Middle frontal gyrus (tissue), 1 donor: ENCODE results near the gene ADM.

Source experiments
- DNase-seq: peaks from one replicate; pipeline ENCODE4 v3.0.0-alpha.2; 2015; ENCODE audit warnings: low spot score; ENCODE audit errors: extremely low spot score

Gene ADM

DNA sequence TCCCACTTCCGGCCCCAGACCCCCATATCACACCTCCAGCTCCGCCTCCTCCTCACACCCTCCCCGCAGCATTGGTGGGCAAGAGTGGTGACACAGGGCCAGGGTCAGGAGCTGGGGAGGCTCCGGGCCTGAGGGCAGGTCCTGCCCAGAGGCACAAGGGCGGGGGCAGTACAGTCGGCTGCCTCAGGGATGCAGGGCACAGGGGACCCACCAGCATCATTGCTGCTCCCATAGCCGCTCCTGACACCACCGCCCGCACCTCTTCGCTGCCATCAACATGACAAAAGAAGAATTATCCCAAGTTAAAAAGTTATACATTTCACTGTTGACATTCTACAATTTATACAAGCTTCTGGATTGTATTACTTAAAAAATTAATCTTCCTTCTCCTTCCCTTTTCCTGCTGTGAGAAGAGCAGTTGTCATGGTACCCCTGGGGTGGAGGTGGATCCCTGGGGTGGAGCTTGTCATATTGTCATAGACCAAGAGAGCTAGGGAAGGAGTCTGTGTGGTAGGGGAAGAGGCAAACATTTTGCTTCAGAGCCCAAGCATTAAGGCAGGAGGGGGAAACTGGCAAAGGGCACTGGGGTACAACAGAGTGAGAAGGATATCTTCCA is 15.0 kb upstream of the ADM start:
- no peak for DNase-seq

DNA sequence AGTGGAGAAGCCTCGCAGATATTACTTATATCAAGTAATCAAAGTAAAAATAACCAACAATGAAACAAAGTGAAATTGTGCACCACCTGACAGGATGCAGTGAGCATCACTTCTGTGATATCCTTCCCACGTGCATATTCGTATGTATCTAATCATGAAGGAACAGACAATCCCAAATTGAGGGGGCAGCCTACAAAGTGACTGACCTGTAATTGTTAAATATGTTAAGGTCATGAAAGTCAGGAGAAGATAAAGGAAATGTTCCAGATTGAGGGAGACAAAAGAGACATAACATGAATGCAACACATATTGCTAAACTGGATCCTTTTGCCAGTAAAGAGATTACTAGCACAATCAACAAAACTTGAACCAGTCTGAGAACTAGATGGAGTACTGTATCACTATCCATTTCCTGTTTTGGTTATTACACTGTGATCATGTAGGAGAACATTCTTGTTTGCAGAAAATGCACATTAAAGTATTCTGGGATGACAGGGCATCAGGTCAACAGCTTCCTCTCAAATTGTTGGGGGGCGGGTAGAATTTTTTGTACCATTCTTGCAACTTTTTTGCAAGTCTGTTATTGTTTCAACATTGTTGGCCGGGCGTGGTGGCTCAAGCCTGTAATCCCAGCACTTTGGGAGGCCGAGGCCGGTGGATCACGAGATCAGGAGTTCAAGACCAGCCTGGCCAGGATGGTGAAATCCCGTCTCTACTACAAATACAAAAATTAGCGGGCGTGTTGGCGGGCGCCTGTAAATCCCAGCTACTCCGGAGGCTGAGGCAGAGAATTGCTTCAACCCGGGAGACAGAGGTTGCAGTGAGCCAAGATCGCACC is 12.9 kb upstream of the ADM start:
- DNase-seq: no peak

DNA sequence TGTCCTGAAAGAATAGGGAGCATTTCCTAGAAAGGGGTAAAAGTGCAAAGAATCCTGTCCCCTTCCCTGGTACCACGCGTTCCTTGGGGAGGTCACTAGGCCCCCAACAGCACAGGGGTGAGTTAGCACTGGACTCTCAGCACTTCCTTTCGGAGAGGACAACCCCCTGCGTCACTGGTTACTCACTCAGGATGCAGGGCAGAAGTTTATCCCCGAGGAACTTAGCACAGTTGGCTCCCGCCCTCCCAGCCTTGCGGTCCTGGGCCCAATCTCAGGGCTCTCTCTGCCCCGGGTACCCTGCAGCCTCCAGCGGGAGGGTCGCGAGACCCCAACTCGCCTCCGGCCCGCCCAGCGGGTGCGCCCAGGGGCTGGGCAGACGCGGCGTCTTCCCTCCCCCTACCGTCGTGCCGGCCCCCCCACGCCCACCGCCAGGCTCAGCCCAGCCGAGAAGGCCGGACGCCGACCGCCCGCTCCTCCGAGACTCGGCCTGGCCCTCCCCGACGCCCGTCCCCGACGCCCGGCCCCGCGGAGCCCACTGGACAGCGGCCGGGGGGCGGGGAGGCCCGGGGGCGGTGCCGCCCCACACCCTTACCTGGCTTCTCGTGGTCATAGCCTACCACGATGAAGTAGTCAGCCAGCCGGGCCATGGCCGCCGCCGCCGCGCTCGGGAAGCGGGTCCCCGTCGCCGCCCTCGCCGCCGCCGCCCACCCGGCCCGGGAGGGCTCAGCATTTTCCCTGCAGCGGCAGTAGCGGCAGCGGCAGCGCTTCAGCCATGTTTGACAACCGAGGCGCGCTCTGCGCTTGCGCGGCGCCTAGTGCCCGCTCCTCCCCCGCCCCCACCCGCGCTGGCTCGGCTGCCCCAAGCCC is 11.2 kb upstream of the ADM start, which contains the start of gene SBF2:
TSS of gene SBF2 (minus strand) at position 797 of the 867 bp plus-strand sequence. CDS start at position 647, 150 bp downstream.
- DNase-seq: peak; percentile 74

DNA sequence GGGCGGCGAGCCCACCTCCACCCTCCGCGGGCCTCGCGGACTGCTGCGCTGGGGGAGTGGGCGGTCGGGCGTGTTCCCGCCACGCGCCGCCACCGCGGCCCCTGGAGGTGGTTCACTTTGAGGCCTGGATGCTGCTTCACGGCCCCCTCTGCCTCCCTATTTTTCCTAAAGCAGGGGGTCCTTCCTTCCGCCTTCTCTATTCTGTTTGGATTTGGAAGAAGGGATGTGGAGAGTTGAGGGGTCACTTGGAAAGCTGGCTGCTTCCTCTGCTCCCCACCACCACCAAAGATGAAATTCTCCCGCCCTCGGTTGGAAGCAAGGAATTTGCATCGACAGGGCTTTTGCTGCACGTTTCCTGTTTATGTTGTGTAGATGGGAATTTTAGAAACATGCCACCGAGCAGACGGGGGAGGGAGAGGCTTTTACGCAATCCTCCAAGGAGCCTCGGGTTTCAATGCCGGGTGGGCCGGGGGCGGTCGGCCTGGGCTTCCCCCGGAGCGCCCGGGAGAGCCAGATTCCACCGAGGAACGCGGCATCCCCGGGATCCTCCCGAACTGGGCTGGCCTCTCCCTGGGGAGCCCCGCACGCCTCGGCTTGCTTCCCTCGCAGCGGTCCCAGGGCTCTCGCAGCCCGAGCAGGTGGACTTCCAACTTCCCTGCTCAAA is 10.5 kb upstream of the ADM start:
- no peak for DNase-seq

DNA sequence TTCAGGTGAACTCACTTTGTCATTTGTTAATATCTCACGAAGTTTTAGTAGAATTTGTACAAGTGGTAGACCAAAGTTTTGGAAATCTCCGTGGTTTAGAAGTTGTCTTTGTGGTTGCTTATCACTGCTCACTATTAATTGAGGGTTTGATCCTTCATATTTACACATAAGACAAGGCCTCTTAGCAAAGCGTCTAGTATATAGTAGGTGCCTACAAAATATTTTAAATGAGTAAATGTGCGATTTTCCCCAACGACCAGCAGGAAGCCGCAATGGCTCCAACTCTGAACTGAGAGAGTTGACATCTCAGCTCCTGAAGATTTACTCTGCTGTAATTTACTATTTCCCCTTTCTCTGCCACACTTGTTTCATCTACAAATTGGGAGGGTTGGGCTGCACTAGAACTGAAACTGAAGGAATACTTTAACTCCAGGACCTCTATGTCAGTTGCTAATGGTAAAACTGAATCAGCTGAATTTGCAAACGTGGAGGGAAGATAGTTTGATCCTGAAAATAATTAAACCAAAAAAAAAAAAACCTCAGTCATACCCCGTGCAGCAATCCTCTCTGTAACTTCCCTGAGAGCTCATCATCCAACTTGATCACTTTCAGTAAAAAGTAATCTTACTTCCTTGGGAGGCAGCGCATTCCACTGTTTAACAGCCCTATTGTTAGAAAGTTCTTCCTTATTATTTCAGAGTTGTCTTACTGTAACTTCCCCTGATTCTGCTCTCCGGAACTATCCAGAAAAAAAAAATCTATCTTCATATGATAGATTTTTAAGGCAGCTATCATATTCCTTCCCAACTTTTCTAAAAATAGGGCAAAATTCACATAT is 9.6 kb upstream of the ADM start:
- no peak for DNase-seq

DNA sequence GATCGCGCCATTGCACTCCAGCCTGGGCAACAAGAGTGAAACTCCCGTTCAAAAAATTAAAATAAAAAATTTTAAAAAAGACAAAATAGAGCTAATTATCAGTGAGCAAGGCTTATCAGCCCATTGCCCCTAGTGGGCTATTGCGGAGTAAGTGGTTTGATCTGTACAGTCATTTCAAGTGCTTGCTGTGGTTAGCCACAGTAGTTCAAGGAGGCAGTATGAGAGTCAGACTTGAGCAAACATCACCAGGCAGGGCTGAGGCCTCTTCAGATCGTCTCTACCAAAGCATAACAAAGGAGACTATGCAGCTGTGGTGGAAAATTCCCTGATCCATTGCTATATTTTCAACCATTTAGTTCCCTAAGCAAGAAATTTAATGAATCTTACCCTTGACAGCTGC is 6.5 kb upstream of the ADM start:
- no peak for DNase-seq

DNA sequence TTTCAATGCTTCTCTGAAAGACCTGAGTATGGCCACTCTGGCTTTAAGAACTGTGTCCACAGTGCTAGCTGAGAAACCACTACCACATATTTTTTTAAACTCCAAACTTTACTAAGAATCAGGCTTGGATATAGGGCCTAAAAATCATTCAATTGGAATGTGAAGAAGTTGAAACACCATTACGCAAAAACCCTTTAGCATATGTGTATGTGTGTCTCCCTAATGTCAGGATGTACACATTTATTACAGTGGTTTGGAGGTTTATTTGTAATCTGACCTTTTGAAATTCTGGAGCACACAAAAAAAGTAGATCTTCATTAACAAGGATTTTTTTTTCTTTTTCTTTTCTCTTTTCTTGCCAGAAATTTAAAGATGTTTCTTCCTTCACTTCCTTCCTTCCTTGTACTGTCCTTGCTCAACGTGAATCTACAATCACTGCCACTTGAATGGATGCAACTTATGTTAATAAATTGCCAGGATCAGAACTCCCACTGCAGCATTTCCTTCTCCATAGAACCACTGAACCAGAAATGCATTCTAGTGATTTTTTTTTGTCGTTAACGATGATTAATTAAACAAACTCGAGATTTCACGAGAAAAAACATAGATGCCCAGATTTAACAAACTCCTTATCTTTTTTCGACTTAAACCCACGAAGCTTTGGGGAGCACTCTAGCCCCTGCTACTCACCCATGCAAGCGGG is 3.1 kb upstream of the ADM start:
- DNase-seq: no peak

DNA sequence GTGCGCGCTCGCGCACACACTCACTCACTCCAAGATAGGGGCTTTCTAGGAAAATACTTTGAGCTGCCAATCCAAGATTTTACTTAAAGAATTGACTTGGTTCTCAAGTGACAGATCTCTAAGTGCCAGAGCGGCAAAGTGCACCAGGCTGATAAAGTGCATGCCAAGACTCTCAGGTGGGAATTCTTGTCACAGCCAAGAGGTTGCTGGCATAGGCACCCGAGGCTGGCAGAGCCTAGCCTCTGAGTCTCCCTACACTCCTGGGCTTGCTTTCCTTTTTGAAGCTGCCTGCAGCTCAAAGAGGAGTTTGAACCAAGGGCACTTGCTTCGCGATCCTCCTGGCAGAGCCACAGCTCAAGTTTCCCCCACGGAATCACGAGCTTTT is 2.5 kb upstream of the ADM start:
- no peak for DNase-seq

DNA sequence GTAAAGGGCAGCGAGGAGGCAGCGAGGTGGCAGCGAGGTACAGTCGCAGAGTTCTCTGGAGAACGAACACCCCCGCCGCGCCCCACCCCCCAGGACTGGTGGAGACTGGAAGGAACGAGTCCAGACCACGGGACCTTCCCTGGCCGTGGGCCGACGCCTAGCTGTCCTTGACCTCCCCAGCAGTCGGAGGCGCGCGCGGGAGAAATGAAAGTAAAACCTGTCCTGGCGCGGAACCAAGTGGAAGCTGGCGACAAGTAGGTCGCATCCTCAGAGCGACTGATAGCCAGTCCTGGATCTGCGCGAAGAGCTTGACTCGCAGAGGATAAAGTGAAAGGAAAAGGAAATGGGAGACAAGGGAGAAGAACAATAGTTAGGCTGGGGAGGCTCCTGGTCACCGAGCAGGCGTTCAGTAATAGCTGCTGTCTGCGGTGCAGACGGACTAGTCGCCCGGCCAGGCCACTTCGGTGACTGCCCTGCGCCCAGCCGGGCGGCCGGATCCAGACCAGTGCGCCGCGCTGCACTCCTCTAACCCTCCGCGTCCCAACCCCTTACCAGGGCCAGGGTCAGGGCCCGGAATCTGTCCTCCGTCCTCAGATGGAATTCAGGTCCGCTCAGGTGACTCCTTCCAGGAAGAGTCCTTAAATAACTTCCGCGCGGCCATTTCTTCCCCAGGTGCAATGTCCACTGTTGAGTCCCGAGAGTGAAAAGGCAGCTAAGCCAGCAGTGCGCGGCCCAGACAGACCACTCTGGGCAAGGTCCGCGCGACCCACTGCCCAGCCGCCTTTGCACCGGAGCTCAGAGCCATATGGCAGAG is 1.9 kb upstream of the ADM start:
- no peak for DNase-seq

DNA sequence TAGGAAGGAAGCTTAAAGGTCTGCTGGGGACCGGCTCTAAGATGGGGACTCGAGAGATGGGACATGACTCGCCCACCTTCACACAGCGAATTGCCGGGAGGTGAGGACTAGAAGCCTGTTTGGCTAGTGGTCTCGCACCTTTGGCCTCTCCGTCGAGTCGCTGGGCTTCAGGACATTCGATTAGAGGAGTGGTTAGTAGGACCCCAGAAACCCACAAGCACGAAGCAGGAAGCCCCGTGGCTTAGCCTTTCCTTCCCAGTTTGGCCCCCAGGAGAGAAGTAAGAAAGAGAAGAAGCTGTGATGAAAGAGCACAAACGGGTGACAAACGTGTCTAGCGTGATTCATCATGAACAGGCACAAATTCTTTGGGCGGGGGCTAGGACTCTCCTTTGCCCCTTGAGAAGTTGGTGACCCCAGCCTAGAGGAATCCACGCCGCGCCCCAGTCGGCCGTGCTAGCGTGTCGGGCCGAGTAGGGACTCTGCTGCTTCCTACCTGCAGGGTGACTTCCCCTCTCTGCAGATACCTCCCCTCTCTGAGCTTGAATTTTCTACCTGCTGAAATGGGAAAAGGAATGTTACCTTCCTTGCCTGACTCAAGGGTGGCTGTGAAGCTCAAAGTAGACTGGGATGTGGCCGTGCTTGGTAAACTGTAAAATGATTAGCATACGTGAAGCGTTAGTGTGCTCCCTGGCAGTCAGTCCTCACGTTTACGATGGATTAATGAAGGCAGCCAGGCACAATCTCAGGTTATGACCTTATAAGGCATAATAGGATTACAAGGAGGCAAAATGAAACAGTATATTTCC is 1.1 kb upstream of the ADM start:
- DNase-seq: no peak

DNA sequence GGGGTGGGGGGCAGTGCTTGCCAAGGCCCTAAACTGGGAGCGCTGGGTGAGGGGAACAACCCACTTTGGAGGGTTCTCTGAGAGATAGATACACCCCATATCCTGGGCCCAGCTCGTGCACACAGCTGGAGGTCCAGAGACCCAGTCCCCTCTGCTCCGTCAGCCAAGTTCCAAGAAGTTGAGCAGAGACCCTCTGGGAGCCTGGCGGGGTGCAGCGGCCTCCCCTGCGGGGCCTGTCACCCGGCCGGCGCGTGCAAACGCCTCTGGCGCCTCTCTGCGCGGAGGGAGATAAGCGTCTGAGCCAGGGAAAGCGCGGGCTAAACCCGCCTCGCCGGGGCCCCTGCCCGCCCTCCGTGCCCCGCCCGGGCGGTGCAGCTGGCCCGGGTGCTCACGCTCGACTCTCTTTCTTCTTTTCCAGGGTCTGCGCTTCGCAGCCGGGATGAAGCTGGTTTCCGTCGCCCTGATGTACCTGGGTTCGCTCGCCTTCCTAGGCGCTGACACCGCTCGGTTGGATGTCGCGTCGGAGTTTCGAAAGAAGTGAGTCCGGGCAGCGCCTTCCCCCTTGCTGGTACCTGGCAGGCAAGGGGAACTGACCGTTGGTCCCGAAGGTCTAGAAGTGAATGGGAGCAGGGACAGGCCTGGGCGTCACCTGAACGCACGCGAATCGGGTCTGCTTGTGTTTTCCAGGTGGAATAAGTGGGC is 540 bp downstream of the ADM start:
- DNase-seq: no peak

DNA sequence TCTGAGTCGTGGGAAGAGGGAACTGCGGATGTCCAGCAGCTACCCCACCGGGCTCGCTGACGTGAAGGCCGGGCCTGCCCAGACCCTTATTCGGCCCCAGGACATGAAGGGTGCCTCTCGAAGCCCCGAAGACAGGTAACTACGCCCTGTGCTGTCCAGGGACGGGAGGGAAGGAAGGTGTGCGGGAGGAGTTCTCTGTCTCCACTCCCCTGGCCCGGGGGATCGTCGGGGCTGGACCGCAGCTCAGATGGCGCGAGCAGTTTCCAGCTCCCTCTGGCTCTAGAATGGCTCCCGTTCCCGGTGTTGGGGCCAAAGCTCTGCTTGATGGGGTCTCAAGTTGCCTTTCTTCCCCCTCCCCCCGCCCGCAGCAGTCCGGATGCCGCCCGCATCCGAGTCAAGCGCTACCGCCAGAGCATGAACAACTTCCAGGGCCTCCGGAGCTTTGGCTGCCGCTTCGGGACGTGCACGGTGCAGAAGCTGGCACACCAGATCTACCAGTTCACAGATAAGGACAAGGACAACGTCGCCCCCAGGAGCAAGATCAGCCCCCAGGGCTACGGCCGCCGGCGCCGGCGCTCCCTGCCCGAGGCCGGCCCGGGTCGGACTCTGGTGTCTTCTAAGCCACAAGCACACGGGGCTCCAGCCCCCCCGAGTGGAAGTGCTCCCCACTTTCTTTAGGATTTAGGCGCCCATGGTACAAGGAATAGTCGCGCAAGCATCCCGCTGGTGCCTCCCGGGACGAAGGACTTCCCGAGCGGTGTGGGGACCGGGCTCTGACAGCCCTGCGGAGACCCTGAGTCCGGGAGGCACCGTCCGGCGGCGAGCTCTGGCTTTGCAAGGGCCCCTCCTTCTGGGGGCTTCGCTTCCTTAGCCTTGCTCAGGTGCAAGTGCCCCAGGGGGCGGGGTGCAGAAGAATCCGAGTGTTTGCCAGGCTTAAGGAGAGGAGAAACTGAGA is 1.4 kb downstream of the ADM start:
- DNase-seq: no peak

DNA sequence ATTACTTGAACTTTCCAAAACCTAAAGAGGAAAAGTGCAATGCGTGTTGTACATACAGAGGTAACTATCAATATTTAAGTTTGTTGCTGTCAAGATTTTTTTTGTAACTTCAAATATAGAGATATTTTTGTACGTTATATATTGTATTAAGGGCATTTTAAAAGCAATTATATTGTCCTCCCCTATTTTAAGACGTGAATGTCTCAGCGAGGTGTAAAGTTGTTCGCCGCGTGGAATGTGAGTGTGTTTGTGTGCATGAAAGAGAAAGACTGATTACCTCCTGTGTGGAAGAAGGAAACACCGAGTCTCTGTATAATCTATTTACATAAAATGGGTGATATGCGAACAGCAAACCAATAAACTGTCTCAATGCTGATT is 2.1 kb downstream of the ADM start:
- no peak for DNase-seq

DNA sequence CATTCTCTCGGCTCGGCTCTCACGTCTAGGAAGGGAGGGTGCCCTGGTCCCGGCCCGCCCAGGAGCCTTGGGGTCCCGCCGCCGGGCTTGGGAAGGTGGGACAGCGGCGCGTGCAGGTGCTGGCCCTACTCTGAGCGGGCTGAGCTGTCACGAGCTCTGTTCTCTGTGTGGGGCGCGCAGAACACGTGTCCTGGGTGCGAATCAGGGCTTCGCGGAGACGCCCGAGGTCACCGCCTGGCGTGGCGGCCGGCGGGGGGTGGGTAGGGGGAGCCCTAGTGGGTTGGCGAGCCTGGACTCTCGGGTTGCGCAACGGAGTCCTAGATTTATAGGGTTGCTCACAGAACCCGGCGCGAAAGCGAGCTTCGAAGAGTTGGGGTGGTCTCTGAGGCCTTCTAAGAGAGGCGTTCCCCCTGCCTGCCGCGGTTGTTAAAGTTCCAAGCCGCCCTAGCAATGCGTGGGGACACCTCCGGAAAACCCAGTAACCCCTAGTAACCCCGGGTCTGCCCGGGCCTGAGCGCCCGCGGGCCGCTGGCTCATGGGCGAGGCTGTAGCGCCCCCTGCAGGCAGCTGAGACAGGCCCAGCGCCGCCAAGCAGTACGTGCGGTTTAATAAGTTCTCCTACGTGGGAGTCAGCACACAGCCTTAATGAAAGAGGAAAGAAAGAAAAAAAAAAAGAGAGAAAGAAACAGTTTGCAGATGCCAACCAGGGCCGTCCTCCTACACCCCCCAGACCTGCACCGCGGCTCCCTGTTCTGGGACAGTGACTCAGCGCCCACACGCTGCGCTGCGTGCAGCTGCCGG is 2.7 kb downstream of the ADM start:
- peak; percentile 60 for DNase-seq

DNA sequence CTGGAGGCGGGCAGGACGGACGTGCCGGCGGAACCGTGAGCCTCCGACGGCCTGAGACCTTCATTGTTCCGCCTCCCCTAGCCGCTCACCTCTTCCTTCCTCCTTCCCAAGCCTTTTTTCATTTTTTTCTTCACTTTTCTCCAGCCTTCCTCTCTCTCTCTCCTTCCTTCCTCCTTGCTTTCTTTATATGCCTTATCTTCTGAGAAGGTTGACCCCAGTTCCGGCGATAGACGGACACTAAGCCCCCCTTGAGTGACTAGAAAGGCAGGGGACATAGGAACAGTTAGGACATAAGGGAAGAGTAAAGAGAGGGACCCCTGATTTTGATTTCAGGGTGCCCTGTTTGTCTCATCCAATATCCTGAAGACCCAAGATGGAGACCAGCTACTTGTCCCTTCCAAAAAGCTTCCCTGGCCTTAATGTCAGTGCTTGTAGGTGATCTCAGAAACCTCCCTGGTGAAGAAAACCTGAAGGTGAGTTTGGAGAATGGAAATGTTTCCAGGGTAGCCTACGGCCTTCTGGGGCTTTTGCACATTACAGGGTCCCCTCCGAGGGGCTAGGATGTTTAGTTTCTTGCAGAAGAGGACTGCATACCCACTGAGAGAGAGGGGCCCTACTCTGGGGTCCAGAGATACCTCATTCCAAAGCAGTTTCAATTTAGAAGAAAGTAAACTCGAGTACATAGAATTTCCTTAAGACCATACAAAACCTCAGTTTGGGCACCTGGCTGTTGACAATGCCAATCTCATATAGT is 3.5 kb downstream of the ADM start:
- DNase-seq: no peak
